CD4-positive, alpha-beta T cell treated with Interleukin-2 at 100 ng/mL for 4 hours (primary cell): ENCODE data around the gene OXER1.

Source experiments
- DNase-seq: peaks from one replicate; pipeline ENCODE4 v3.0.0-alpha.2; 2020; ENCODE audit warnings: low spot score

Gene OXER1

DNA sequence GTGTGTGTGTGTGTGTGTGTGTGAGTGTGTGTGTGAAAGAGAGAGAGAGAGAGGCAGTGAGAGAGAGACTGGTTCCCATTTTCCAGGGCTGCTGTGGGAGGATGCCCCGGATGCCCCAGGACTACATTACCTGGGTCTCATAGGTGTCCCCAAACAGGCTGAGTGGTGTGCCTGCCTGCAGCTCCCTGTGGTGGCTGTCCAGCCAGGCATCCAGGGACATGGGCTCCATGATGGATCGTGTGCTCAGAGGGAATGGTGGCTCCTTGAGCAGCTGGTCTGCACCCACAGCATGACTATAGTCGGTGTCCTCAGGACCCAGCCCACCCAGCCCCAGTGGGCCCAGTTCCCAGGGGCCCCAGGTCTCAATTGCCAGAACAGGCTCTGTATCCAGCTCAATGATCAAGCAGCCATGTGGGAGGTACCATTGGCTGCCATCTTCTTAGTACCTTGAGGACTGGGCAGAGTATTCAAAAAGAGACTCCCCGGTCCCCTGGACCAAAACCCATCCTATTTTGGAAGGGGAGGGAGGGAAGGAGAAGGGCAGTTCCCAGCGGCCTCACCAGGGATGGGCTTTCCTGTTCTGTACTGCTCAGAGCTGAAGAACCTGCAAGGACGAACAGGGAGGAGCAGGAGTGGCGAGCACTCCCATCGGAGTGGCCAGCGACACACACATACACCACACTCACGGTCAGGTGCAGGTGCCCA, 5.8 kb upstream of the OXER1 start:
- DNase-seq: no peak

DNA sequence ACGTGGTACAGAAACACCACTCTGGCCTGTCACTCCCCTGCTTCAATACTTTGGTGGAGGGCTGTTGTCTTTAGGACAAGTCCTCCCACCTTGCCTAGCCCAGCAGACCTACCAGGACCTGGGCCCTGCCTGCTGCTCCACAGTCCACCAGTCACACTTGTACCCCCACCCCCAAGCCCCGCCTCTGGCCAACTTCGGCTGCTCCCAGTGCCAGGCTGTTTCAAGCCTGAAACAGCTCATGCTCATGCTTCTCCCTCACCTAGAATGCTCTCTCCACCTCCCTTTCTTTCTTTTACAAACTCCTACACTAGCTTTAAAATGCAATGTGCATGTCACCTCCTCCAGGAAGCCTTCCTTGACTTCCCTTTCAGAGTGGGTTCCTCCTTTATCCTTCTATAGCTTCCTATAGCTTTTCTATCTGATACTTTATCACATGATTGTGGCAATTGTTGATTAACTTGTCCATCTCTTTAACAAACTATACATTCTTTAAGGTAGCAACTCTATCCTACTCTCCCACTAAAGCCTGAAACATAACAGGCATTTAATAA, 4.8 kb upstream of the OXER1 start:
- no peak for DNase-seq

GRCh38 chr2:42767899-42768705, 4.2 kb upstream of the OXER1 start:
- no peak for DNase-seq

- no peak for DNase-seq
Measured at GRCh38 chr2:42767080-42767898, 3.4 kb upstream of the OXER1 start.

DNA sequence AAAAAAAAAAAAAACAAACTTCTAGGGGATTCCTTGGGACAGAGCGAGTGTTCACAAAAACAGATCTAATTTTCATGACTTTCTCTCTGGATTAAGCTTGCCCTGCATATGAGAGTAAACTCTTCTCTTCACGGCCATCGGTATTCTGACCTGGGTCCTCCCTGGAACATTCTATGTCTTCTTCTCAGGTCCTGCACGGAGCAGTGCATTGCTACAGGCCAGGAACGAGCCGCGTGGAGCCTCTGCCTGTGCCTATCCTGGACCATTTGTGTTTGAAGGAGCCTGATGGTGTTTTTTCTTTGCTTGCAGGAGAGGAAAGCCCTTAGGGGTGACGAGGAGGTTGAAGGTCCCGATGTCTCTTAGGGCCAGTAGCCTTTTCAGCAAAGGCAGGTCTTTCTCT, 1.8 kb upstream of the OXER1 start:
- DNase-seq: no peak

DNA sequence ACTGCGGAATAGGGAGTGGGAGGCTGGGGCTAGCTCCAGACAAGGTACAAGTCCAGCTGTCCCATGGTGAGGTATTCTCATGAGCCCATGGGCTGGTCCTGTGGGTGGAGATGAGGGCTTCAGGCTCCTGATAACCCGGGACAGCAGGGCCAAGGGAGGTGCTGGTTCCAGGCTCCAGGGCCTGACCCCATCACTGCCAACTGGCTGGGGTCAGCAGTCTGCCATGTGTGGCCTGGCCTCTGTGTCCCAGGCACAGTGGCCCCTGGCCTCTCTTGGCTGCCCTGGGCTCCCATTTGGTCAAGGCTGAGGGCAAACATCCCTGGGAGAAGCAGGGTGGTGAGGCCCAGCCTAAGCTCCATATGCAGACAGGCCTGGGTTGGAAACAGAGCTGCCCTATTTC, 966 bp upstream of the OXER1 start:
- no peak for DNase-seq

- DNase-seq: no peak
Measured at GRCh38 chr2:42762823-42763804, 821 bp downstream of the OXER1 start.

DNA sequence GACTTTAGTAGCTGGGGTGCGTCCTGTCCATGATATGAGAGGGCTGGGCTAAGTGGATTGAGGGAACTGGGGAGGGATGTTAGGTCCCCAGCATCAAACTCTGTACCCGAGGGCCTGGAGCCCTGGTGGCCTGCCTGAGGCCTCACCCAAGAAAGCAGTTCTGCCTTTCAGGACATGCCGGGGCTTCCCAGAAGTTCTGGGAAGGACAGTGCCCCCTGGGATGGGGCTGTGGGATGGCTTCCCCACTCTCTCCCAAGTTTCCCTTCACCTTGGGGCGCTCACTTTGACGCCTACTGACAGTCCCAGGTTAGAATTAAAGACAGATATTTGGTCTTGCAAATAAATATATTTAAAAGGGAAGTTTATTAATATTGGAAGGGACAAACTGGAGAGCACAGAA, 1.8 kb downstream of the OXER1 start:
- DNase-seq: no peak

GRCh38 chr2:42761554-42761953, 2.4 kb downstream of the OXER1 start:
- DNase-seq: no peak

- DNase-seq: no peak
Measured at GRCh38 chr2:42758751-42759150, 5.2 kb downstream of the OXER1 start.

DNA sequence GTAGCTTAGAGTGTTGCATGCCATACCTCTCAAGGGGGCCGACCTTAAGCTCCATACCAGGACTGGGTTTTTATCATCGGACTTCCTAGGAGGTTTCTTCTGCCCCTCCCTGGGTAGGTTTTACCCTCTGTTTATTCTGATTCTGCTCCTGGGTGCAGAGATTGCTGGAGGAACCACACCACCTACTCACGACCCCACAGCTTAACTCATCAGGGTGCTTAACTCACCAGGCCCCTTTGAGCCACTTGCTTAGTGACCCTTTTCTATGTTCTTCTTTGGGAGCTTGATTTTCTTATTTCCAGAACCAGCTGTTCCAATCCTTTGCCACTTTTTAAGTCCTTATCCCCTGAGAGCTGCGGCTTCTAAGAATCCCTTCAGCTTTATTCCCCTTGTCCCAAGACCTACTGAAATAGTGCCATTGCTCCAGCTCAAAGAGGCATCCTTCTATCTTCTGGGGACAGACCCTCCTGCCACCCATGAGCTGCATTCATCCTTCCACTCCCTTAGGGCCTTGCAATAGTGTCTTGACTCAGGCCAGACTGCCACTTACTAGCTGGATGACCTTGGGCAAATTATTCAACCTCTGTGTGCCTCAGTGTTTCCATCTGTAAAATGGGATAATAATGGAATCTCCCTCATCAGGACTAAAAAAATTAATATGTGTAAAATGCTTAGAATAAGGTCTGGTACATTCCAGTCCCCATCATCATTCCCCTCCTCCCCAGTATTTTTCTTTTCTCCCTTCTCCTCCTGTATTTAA, 5.8 kb downstream of the OXER1 start:
- no peak for DNase-seq

- no peak for DNase-seq
Measured at GRCh38 chr2:42756966-42757513, 6.9 kb downstream of the OXER1 start.

GRCh38 chr2:42756150-42756775, 7.7 kb downstream of the OXER1 start:
- DNase-seq: no peak

GRCh38 chr2:42755191-42755880, 8.6 kb downstream of the OXER1 start:
- no peak for DNase-seq

- no peak for DNase-seq
Measured at GRCh38 chr2:42754776-42755140, 9.2 kb downstream of the OXER1 start.

GRCh38 chr2:42754021-42754775, 9.7 kb downstream of the OXER1 start:
- DNase-seq: no peak

DNA sequence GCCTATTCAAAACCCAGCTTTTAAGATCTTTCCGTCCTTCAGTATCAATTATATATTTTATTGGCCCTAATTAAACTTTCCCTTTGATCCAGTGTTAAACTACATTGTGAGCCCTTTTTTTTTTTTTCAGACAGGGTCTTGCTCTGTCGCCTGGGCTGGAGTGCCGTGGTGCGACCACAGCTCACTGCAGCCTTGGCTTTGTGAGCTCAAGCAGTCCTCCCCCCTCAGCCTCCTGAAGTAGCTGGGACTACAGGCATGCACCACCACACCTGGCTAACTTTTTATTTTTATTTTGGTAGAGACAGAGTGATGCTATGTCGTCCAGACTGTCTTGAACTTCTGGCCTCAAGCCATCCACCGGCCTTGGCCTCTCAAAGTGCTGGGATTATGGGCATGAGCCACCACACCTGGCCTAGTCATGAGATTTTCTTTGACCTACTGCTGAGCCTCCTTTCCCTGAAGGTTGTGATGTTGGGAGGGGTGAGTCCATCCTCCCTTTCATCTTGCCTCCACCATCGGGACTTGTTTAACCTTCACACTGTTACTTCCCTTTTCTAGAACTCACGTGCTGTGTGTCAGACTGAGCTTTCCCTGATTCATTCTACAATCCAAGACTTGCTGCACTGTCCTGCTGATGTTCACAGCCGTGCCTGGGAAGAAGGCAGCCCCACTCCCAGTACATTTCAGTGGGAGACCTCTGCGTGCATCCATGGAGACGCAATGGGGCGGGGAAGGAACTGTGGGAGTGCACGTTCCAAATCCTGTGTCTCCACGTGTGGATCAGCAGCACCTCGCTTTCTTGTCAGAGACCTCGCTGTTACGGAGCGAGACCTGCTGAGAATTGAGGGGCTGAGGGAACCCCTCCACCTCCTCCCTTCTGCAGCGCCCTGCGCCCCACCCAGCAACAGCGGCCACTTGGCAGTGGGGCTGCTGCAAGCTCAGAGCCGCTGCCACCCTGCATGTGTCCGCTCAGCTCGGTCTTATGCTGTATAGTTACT, 10.8 kb downstream of the OXER1 start:
- no peak for DNase-seq
